ENCODE data around the gene UCN3.

UCN3 gene

GRCh38 chr10:5391790-5392189, 27.0 kb downstream of the UCN3 start:
- Histone ChIP-seq H3K36me3 (ENCODE audit: insufficient read depth, low read length) (no peaks in the 10 kb centered on the region), H3K9me3 (ENCODE audit: low read depth, low read length) (no peaks in the 10 kb centered on the region), H3K27ac (no peak overlapping the region), H3K4me3 (no peak overlapping the region), H3K9ac (ENCODE audit: insufficient read length) (no peak overlapping the region)
- no peak for DNase-seq (ENCODE audit: low read depth, low spot score)
- TF ChIP-seq EZH2 (IDR thresholded peaks at IDR 0.05) (no peak), FOXP2 (optimal IDR thresholded peaks at IDR 0.05; ENCODE audit: control extremely low read depth, extremely low read length, insufficient read depth) (no peak), POLR2AphosphoS5 (IDR thresholded peaks at IDR 0.05; ENCODE audit: borderline replicate concordance, low read depth, low read length) (no peak)

GRCh38 chr10:5393529-5393928, 28.8 kb downstream of the UCN3 start:
- no peak for DNase-seq (ENCODE audit: low read depth, low spot score)
- no peaks in the 10 kb centered on the region for H3K36me3 ChIP-seq (ENCODE audit: insufficient read depth, low read length)
- no peak overlapping the region for H3K4me3 ChIP-seq
- no peak overlapping the region for H3K27ac ChIP-seq
- no peaks in the 10 kb centered on the region for H3K9me3 ChIP-seq (ENCODE audit: low read depth, low read length)
- no peak for TF ChIP-seq FOXP2 (optimal IDR thresholded peaks at IDR 0.05; ENCODE audit: control extremely low read depth, extremely low read length, insufficient read depth)
- TF ChIP-seq EZH2 (IDR thresholded peaks at IDR 0.05) = no peak
- no peak for TF ChIP-seq POLR2AphosphoS5 (IDR thresholded peaks at IDR 0.05; ENCODE audit: borderline replicate concordance, low read depth, low read length)
- no peak overlapping the region for H3K9ac ChIP-seq (ENCODE audit: insufficient read length)

- no peaks in the 10 kb centered on the region for H3K9me3 ChIP-seq (ENCODE audit: low read depth, low read length)
- H3K36me3 ChIP-seq (ENCODE audit: insufficient read depth, low read length) = no peaks in the 10 kb centered on the region
- DNase-seq (ENCODE audit: low read depth, low spot score) = no peak
- H3K27ac ChIP-seq = no peak overlapping the region
- H3K4me3 ChIP-seq = no peak overlapping the region
- H3K9ac ChIP-seq (ENCODE audit: insufficient read length) = no peak overlapping the region
- TF ChIP-seq EZH2 (IDR thresholded peaks at IDR 0.05) = no peak
- TF ChIP-seq POLR2AphosphoS5 (IDR thresholded peaks at IDR 0.05; ENCODE audit: borderline replicate concordance, low read depth, low read length) = no peak
- no peak for TF ChIP-seq FOXP2 (optimal IDR thresholded peaks at IDR 0.05; ENCODE audit: control extremely low read depth, extremely low read length, insufficient read depth)
Observed at GRCh38 chr10:5395168-5395567, 30.4 kb downstream of the UCN3 start.

- DNase-seq (ENCODE audit: low read depth, low spot score) = no peak
- TF ChIP-seq EZH2 (IDR thresholded peaks at IDR 0.05) (no peak), POLR2AphosphoS5 (IDR thresholded peaks at IDR 0.05; ENCODE audit: borderline replicate concordance, low read depth, low read length) (no peak), FOXP2 (optimal IDR thresholded peaks at IDR 0.05; ENCODE audit: control extremely low read depth, extremely low read length, insufficient read depth) (no peak)
- H3K4me3 ChIP-seq = no peak overlapping the region
Observed at GRCh38 chr10:5396556-5397300, 32.0 kb downstream of the UCN3 start.

GRCh38 chr10:5399332-5399731, 34.6 kb downstream of the UCN3 start:
- no peaks in the 10 kb centered on the region for H3K9me3 ChIP-seq (ENCODE audit: low read depth, low read length)
- TF ChIP-seq POLR2AphosphoS5 (IDR thresholded peaks at IDR 0.05; ENCODE audit: borderline replicate concordance, low read depth, low read length) (no peak), EZH2 (IDR thresholded peaks at IDR 0.05) (no peak), FOXP2 (optimal IDR thresholded peaks at IDR 0.05; ENCODE audit: control extremely low read depth, extremely low read length, insufficient read depth) (no peak)
- no peak overlapping the region for H3K4me3 ChIP-seq
- DNase-seq (ENCODE audit: low read depth, low spot score) = no peak
- no peaks in the 10 kb centered on the region for H3K36me3 ChIP-seq (ENCODE audit: insufficient read depth, low read length)
- H3K27ac ChIP-seq = no peak overlapping the region
- no peak overlapping the region for H3K9ac ChIP-seq (ENCODE audit: insufficient read length)

More at GRCh38 chr10:5396556-5397300, 32.0 kb downstream of the UCN3 start:
- no peak overlapping the region for H3K9ac ChIP-seq (ENCODE audit: insufficient read length)
- no peak overlapping the region for H3K27ac ChIP-seq
- no peaks in the 10 kb centered on the region for H3K36me3 ChIP-seq (ENCODE audit: insufficient read depth, low read length)
- H3K9me3 ChIP-seq (ENCODE audit: low read depth, low read length) = no peaks in the 10 kb centered on the region

GRCh38 chr10:5400468-5401240, 35.9 kb downstream of the UCN3 start:
- no peak for DNase-seq (ENCODE audit: low read depth, low spot score)
- Histone ChIP-seq H3K9ac (ENCODE audit: insufficient read length) (no peak overlapping the region), H3K27ac (no peak overlapping the region), H3K4me3 (no peak overlapping the region), H3K36me3 (ENCODE audit: insufficient read depth, low read length) (no peaks in the 10 kb centered on the region), H3K9me3 (ENCODE audit: low read depth, low read length) (no peaks in the 10 kb centered on the region)
- TF ChIP-seq POLR2AphosphoS5 (IDR thresholded peaks at IDR 0.05; ENCODE audit: borderline replicate concordance, low read depth, low read length) (no peak), FOXP2 (optimal IDR thresholded peaks at IDR 0.05; ENCODE audit: control extremely low read depth, extremely low read length, insufficient read depth) (no peak), EZH2 (IDR thresholded peaks at IDR 0.05) (no peak)

- no peaks in the 10 kb centered on the region for H3K9me3 ChIP-seq (ENCODE audit: low read depth, low read length)
- no peak for DNase-seq (ENCODE audit: low read depth, low spot score)
- H3K9ac ChIP-seq (ENCODE audit: insufficient read length) = no peak overlapping the region
- H3K36me3 ChIP-seq (ENCODE audit: insufficient read depth, low read length) = no peaks in the 10 kb centered on the region
- TF ChIP-seq EZH2 (IDR thresholded peaks at IDR 0.05) = no peak
- no peak for TF ChIP-seq POLR2AphosphoS5 (IDR thresholded peaks at IDR 0.05; ENCODE audit: borderline replicate concordance, low read depth, low read length)
- TF ChIP-seq FOXP2 (optimal IDR thresholded peaks at IDR 0.05; ENCODE audit: control extremely low read depth, extremely low read length, insufficient read depth) = no peak
- H3K4me3 ChIP-seq = no peak overlapping the region
- H3K27ac ChIP-seq = no peak overlapping the region
Observed at GRCh38 chr10:5402798-5403197, 38.0 kb downstream of the UCN3 start.

- Histone ChIP-seq H3K9ac (ENCODE audit: insufficient read length) (no peak within 1 kb of the TSS), H3K4me3 (no peak within 1 kb of the TSS), H3K27ac (no peak within 1 kb of the TSS), H3K36me3 (ENCODE audit: insufficient read depth, low read length) (no peaks in the 10 kb centered on the region), H3K9me3 (ENCODE audit: low read depth, low read length) (no peaks in the 10 kb centered on the region)
- TF ChIP-seq FOXP2 (optimal IDR thresholded peaks at IDR 0.05; ENCODE audit: control extremely low read depth, extremely low read length, insufficient read depth) (no peak), POLR2AphosphoS5 (IDR thresholded peaks at IDR 0.05; ENCODE audit: borderline replicate concordance, low read depth, low read length) (no peak), EZH2 (IDR thresholded peaks at IDR 0.05) (no peak)
- no peak for DNase-seq (ENCODE audit: low read depth, low spot score)
Observed at GRCh38 chr10:5404208-5405041, 39.7 kb downstream of the UCN3 start, which contains the start of gene TUBAL3. TSS of gene TUBAL3 (minus strand) at chr10:5404828. CDS start at chr10:5404792, 36 bp downstream.

Data from SK-N-MC (cell line).